HG03565 (cell line): ENCODE measurements around the gene GALNT12.

ENCODE experiments used
- ATAC-seq: cut with Tn5 transposase; IDR thresholded peaks from one replicate; pipeline ENCODE4 v1.9.1; 2021; ENCODE audit warnings: mild to moderate bottlenecking, moderate library complexity; ENCODE audit not compliant: unreplicated experiment

Gene GALNT12

GRCh38 chr9:98801561-98801960 is 5.9 kb upstream of the GALNT12 start:
- ATAC-seq, result no peak

DNA sequence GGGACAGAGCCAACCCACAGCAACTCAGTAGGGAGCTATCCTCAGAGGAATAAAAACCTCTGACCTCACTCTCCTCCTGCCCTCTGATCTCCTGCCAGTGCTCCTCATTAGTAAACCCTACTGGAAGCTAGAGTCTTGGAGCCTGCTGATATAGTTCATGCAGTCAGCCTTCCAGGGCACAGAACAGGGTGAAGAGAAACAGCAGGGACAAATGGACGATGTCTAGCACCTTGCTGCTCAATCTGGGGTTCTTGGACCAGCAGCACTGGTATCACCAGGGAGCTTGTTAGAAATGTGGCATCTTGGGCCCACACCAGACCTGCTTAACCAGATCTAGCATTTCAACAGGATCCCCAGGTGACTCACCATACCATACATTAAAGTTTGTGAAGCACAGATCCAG is 5.5 kb upstream of the GALNT12 start:
- no peak for ATAC-seq

- ATAC-seq, result no peak
These were observed 3.4 kb upstream of the GALNT12 start for GRCh38 chr9:98804083-98804482.

DNA sequence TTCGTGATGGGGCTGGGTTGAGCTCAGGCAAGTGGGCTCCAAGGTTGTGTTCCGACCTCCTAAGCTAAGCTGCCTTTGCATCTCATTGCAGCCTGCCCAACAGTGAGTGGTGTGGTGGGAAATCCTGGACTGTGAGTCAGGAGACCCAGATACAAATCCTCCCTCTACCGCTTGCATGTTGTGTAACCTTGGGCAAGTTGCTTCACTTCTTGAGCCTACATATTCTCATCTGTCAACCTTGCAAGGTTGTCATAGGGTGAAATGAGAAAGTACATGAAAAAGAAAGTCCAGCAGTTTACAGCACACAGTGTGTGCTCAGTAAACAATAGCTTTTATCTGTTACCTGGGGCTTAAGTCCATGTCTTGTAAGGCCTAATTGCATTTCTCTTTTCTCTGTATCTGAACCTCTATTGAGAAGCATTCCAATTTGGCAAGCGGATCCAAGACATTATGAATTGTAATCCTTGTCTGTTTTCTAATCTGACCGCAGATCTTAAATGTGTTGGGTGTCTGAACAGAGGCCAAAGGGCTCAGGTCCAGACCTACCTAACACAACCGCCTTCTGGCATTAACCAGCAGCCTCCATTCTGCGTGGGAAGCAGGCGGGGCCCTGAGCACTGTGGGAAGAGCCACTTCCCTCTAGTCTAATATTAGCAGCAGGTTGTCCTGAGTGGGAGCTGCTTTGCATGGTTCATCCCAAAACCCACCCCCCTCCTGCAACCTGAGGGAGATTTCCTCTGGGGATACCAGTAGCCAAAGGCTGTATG is 1.8 kb upstream of the GALNT12 start:
- no peak for ATAC-seq

DNA sequence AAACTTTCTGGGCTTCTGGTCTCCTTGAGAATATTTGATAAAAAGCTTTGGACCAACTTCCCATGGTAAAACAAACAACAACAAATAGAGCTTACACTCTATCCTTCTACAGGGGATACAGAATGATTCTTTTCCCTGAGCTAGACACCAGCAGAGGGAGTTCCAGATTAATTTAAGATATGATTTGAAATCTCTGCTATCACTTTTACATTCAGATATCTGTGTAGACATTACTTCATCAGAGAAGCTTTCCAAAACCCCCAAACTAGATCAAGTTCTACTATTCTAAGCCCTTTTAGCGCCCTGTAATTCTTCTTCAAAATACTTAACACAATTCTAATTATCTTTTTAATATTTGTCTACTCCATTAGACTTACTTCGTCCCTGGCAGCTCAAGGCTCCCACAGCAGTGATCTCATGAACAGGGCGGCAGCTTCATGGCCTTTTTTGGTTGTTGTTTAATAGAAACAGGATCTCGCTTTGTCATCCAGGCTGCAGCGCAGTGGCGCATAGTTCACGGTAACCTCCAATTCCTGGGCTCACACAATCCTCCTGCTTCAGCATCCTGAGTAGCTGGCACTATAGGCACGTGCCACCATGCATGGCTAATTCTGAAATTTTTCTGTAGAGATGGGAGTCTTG is 955 bp upstream of the GALNT12 start:
- no peak for ATAC-seq

GRCh38 chr9:98807814-98808195 is 335 bp downstream of the GALNT12 start:
- ATAC-seq, result no peak

GRCh38 chr9:98808411-98808815 is 943 bp downstream of the GALNT12 start:
- ATAC-seq, result no peak

DNA sequence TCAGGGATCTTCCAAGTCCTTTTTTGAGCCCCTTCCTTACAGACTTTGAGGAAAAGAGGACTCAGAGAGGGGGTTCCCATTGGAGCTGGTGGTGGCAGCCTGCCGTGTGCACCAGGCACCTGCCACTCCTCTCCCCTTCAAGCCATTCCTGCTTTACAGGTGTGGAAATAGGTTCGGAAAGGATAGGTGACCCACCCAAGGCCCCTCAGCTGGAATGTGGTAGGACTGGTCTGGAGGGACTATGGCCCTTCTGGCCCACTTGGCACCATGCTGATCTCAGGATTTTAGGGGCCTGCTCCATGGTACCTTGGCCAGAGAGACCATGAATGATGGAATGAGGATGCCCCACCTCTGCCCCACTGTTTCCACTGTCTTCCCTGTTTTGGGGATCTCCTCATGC is 1.4 kb downstream of the GALNT12 start:
- no peak for ATAC-seq

DNA sequence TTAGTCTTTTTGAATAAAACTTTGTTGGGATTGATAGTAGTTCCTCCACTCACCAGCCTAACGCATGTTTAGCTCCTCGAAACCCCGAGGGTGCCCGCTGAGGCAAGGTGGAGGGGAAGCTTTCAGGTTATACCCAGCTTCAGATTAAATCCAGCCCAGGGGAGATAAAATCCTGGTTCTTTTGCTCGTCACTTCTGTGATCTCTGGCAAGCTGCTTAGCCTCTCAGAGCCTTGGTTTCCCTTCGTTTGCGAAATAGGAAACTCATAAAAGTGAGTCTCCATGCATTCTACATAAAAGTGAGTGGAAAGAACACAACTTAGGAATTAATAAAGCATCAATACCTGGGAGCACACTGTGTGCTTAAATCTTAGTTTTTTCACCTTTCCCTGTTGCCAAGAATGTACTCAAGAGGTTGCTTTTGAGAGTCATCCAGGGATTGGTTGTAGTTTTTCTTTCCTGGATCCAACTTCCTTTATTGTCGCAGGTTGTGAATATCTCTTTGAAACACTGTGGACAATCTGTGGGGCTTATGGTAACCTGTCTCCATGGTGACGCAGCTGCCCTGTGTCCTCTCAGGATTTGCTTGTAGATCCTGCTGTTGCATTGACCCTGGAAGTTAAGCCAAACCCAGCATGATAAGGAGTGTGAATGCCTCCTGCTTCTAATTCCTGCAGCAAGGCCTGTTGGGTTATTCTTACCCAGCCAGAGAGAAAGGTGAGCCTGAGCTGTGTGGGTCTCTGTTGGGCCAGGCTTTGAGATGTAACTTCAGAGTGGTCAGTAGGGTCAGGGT is 2.0 kb downstream of the GALNT12 start:
- no peak for ATAC-seq

DNA sequence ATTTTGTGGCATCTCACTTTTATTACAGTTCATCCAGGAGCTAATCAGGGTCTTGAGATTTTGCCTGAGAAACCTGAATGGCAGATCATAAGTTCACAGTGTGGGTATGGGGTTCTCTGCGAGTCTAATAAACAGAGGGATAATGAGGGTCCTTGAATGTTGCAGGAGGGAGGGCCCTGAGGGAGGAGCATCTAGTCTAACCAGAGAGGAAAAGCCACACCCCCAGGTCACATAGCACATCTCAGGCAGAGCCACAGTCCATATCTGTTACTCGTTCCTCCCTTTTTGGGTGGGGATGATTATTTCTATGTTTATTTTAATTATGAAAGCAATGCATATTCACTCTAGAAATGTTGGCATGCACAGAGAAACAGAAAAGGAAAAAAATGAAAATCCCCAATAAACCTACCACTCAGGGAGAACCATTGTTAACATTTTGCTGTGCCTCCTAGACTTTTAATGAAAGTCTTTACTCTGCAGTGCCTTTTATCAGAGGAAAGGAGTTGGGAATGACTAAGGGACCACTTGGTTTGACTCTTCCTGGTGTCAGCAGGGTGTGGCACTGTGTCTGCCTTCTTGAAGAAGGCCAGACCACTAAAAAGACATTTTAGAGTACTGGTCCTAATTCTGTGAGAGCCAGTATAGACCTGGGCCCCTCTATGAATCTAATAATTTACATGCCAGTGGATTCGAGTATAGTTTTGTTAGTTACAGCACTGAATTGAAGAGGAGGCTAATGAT is 2.8 kb downstream of the GALNT12 start:
- no peak for ATAC-seq

DNA sequence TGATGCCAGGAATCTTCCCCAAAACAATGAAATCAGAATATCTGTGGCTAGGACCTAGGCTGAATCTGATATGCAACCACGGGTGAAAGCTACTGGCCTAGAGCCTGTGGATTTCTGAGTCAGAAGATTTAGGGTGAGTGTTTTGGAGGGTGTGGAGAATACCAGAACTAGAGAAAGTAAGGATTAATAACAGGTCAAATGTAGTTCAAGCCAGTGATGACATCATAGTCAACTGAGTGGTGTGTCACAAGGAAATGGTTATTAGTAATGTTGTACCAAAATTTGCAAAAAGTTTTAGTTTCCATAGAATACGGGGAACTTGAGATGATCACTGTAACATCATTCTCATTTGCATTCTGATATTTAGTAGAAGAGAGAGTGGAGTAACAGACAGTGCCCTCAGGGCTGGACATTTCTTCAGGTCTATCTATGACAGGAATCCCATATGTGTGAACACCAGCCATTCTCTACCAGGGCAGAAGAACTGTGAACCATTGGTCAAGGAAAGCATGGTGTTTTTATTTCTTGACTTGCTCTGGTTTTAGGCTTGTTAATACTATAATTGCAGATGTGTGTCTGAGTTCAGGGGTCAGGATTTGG is 3.7 kb downstream of the GALNT12 start:
- ATAC-seq, result peak; percentile 34

- ATAC-seq, result no peak
These were observed 8.0 kb downstream of the GALNT12 start for GRCh38 chr9:98815391-98815951.

DNA sequence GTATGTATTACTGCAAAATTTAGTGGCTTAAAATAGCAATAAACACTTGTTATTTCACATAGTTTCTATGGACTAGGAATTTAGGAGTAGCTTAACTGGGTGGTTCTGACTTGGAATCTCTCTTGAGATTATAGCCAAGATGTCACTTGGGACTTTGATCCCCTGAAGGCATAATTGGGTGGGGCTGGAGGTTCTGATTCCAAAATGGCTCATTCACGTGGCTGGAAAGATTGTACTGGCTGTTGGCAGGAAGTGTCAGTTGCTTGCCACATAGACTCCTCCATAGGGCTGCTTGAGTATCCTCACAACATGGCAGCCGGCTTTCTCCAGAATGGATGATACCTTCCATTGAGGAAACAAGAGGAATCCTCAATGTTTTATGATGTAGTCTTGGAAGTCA is 11.3 kb downstream of the GALNT12 start:
- no peak for ATAC-seq

GRCh38 chr9:98819231-98819630 is 11.8 kb downstream of the GALNT12 start:
- ATAC-seq, result no peak

DNA sequence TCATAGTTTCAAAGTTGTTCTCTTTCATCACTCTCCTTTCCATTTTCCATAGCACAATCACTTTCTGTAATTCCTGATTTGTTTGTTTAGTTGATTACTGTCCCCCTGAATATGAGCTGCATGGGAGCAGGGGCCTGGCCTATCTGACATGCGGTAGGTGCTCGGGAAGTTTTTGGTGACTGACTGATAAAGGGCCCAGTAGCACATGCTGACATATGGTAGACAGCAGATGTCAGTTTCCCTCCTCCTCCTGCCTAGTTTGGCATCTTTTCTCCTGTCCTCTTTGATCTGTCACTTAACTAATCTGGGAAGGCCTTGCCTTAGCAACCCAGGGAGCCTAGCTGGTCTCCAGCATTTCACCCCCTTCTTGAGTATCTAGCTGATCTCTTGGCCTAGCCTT is 14.4 kb downstream of the GALNT12 start:
- ATAC-seq, result no peak

- no peak for ATAC-seq
These were observed 15.2 kb downstream of the GALNT12 start for GRCh38 chr9:98822661-98823060.

DNA sequence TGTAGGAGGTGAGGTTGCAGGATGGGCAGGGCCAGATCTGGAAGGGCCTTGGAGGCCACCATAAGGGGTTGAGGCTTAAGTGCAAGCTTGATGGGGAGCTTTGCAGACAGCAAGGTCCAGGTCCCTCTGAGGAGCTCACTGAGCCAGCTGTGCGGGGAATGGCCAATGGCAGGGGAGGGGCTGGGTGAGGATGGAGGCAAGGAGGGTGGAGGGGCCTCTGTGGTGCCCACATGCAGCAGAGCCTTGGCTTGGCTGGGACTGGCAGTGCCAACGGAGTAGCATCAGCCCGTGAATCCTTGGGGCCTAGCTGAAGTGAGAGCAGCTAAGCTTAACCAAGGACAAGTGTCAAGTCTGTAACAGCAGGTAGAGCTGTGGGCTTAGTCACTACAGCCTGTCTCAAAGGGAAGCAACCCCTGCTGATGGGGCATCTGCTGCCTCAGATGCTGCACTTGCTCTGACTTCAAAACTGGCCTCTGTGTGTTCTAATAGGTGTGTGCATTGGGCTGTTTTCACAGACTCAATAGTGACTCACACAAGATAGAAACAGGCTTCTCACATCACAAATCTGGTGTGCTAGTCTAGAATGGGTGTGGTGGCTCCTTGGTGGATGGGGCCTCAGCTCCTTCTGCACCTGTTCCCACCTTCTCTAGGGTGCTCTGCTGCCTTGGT is 16.3 kb downstream of the GALNT12 start:
- ATAC-seq, result no peak

DNA sequence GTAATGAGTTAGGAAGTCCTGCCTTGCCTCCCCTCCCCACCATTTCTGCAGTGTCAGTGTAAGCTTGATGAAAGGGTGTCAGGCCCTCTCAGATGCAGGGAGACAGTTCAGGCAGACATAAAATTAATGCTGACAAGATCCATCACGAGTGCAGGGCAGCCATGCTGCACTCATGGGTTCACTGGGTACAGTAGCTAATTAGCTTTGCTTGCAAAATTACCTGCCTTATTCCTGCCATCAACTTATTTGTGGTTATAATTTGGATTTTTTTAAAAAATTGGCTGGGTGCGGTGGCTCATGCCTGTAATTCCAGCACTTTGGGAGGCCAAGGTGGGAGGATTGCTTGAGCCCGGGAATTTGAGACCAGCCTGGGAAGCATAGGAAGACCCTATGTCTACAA is 17.9 kb downstream of the GALNT12 start:
- no peak for ATAC-seq

- no peak for ATAC-seq
These were observed 19.2 kb downstream of the GALNT12 start for GRCh38 chr9:98826716-98827115.

DNA sequence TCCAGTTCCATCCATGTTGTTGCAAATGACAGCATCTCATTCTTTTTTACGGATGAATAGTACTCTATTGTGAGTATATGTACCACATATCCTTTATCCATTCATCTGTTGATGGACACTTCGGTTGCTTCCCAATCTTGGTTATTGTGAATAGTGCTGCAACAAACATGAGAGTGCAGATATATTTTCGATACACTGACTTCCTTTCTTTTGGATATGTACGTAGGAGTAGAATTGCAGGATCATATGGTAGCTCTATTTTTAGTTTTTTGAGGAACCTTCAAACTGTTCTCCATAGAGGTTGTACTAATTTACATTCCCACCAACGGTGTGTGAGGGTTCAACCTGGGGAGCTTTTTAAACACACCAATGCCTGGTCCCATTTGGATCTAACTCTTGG is 22.3 kb downstream of the GALNT12 start:
- ATAC-seq, result no peak
